Mucosa of rectum (tissue), 2 donors: Measurements from ENCODE around the gene HEXIM2.

Experiments
- H3K27ac ChIP-seq, 2 donors: one replicate each; pipeline ENCODE4 v1.7.0; 2013; ENCODE audit warnings: inconsistent platforms in 2 of 2, low read depth in 2 of 2, low read length in 2 of 2
- H3K27me3 ChIP-seq, 2 donors: one replicate each; pipeline ENCODE4 v1.7.0; 2013; ENCODE audit warnings: low read length in 2 of 2; ENCODE audit not compliant: control insufficient read depth in 2 of 2, insufficient read depth in 2 of 2
- H3K36me3 ChIP-seq, 2 donors: one replicate each; pipeline ENCODE4 v1.7.0; 2013; ENCODE audit warnings: low read length in 2 of 2; ENCODE audit not compliant: control insufficient read depth in 2 of 2, insufficient read depth in 2 of 2
- H3K4me1 ChIP-seq, 2 donors: one replicate each; pipeline ENCODE4 v1.7.0; 2013; ENCODE audit warnings: low read length in 2 of 2, mild to moderate bottlenecking in 1 of 2; ENCODE audit not compliant: control insufficient read depth in 2 of 2, insufficient read depth in 2 of 2
- H3K4me3 ChIP-seq, 2 donors: one replicate each; pipeline ENCODE4 v1.7.0; 2013; ENCODE audit warnings: low read length in 2 of 2
- H3K9ac ChIP-seq, 2 donors: one replicate each; pipeline ENCODE4 v1.7.0; 2013; ENCODE audit warnings: low read length in 2 of 2, low read depth in 1 of 2, mild to moderate bottlenecking in 1 of 2
- H3K9me3 ChIP-seq, 2 donors: one replicate each; pipeline ENCODE4 v1.7.0; 2013; ENCODE audit warnings: low read length in 2 of 2; ENCODE audit not compliant: control insufficient read depth in 2 of 2
- donor health status: healthy.
- donor health status: Normal muscosa, but diverticular disease.

Gene HEXIM2

GRCh38 chr17:45132572-45133463 lies 28.9 kb upstream of the HEXIM2 start:
- peak overlapping the region; percentile 84 to 91 for H3K4me3 ChIP-seq
- H3K27me3 ChIP-seq, result no peaks in the 10 kb centered on the region
- no peaks in the 10 kb centered on the region for H3K9me3 ChIP-seq
- H3K4me1 ChIP-seq, result peaks cover 52 to 59% of the 10 kb centered on the region in 2 donors
- no peaks in the 10 kb centered on the region for H3K36me3 ChIP-seq
- H3K27ac ChIP-seq, result peak overlapping the region; percentile 97 to 99
- peak overlapping the region; percentile 91 to 95 for H3K9ac ChIP-seq

GRCh38 chr17:45135192-45135977 lies 26.3 kb upstream of the HEXIM2 start, which contains the start of gene ACBD4:
ACBD4 (plus strand) TSS chr17:45135687; CDS start chr17:45136145, 458 bp downstream.
- peak within 1 kb of the TSS; percentile 75 to 83 for H3K27ac ChIP-seq

GRCh38 chr17:45135978-45136791 lies 25.5 kb upstream of the HEXIM2 start:
- Histone ChIP-seq H3K9ac (peak overlapping the region; percentile 79 to 92), H3K27ac (peak overlapping the region; percentile 75 to 83), H3K36me3 (peaks cover 0 to 3% of the 10 kb centered on the region in 2 donors), H3K4me3 (peak overlapping the region; percentile 87 to 93), H3K27me3 (no peaks in the 10 kb centered on the region), H3K9me3 (no peaks in the 10 kb centered on the region), H3K4me1 (peaks cover 20 to 26% of the 10 kb centered on the region in 2 donors)

More at GRCh38 chr17:45135192-45135977, 26.3 kb upstream of the HEXIM2 start, which contains the start of gene ACBD4:
- H3K4me3 ChIP-seq, result peak within 1 kb of the TSS; percentile 87 to 93
- peak within 1 kb of the TSS; percentile 79 to 92 for H3K9ac ChIP-seq
- no peaks in the 10 kb centered on the region for H3K9me3 ChIP-seq
- peaks cover 0 to 3% of the 10 kb centered on the region in 2 donors for H3K36me3 ChIP-seq
- no peaks in the 10 kb centered on the region for H3K27me3 ChIP-seq
- peaks cover 27 to 34% of the 10 kb centered on the region in 2 donors for H3K4me1 ChIP-seq

- H3K27ac ChIP-seq, result no peak overlapping the region
- H3K4me3 ChIP-seq, result peak overlapping the region; percentile 26 to 87
Measured at GRCh38 chr17:45136846-45137560, 24.7 kb upstream of the HEXIM2 start.

GRCh38 chr17:45137561-45138305 lies 23.9 kb upstream of the HEXIM2 start:
- no peaks in the 10 kb centered on the region for H3K27me3 ChIP-seq
- H3K4me3 ChIP-seq, result no peak overlapping the region
- peaks cover 0 to 3% of the 10 kb centered on the region in 2 donors for H3K36me3 ChIP-seq
- no peak overlapping the region for H3K9ac ChIP-seq
- H3K27ac ChIP-seq, result no peak overlapping the region
- H3K9me3 ChIP-seq, result no peaks in the 10 kb centered on the region
- peaks cover 17 to 22% of the 10 kb centered on the region in 2 donors for H3K4me1 ChIP-seq

More at GRCh38 chr17:45136846-45137560, 24.7 kb upstream of the HEXIM2 start:
- H3K36me3 ChIP-seq, result peaks cover 0 to 3% of the 10 kb centered on the region in 2 donors
- no peaks in the 10 kb centered on the region for H3K27me3 ChIP-seq
- no peak overlapping the region for H3K9ac ChIP-seq
- no peaks in the 10 kb centered on the region for H3K9me3 ChIP-seq
- H3K4me1 ChIP-seq, result peaks cover 18 to 23% of the 10 kb centered on the region in 2 donors

- H3K9ac ChIP-seq, result no peak overlapping the region
Measured at GRCh38 chr17:45138911-45139532, 22.7 kb upstream of the HEXIM2 start.

GRCh38 chr17:45139533-45139920 lies 22.1 kb upstream of the HEXIM2 start:
- H3K36me3 ChIP-seq, result peaks cover 0 to 3% of the 10 kb centered on the region in 2 donors
- no peak overlapping the region for H3K4me3 ChIP-seq
- H3K9me3 ChIP-seq, result no peaks in the 10 kb centered on the region
- peaks cover 17 to 26% of the 10 kb centered on the region in 2 donors for H3K4me1 ChIP-seq
- no peaks in the 10 kb centered on the region for H3K27me3 ChIP-seq
- H3K9ac ChIP-seq, result no peak overlapping the region
- H3K27ac ChIP-seq, result no peak overlapping the region

More at GRCh38 chr17:45138911-45139532, 22.7 kb upstream of the HEXIM2 start:
- Histone ChIP-seq H3K4me1 (peaks cover 14 to 23% of the 10 kb centered on the region in 2 donors), H3K27ac (no peak overlapping the region), H3K4me3 (no peak overlapping the region), H3K36me3 (peaks cover 0 to 3% of the 10 kb centered on the region in 2 donors), H3K27me3 (no peaks in the 10 kb centered on the region), H3K9me3 (no peaks in the 10 kb centered on the region)

GRCh38 chr17:45143094-45143670 lies 18.5 kb upstream of the HEXIM2 start:
- peak overlapping the region in 1 of 2 donors; percentile 77 for H3K9ac ChIP-seq
- peaks cover 0 to under 1% of the 10 kb centered on the region in 2 donors for H3K36me3 ChIP-seq
- peaks cover 21 to 27% of the 10 kb centered on the region in 2 donors for H3K4me1 ChIP-seq
- no peak overlapping the region for H3K4me3 ChIP-seq
- no peaks in the 10 kb centered on the region for H3K9me3 ChIP-seq
- H3K27me3 ChIP-seq, result no peaks in the 10 kb centered on the region
- H3K27ac ChIP-seq, result peak overlapping the region; percentile 82 to 87
